NB4 (cell line): ENCODE results near the gene ZNF560.

Experiments used
- MYC ChIP-seq: IDR thresholded peaks from 2 replicates; pipeline ENCODE4 v1.6.1; 2011; ENCODE audit warnings: low read depth, low read length
- POLR2A ChIP-seq: IDR thresholded peaks from 2 replicates; pipeline ENCODE4 v1.6.1; 2011; ENCODE audit warnings: mild to moderate bottlenecking; ENCODE audit not compliant: insufficient read length; ENCODE audit errors: extremely low read depth
- TF ChIP-seq, protein P1 (sequence below): IDR thresholded peaks from one replicate; pipeline ENCODE4 v1.5.1; 2012; ENCODE audit warnings: low read depth, low read length

DNA sequence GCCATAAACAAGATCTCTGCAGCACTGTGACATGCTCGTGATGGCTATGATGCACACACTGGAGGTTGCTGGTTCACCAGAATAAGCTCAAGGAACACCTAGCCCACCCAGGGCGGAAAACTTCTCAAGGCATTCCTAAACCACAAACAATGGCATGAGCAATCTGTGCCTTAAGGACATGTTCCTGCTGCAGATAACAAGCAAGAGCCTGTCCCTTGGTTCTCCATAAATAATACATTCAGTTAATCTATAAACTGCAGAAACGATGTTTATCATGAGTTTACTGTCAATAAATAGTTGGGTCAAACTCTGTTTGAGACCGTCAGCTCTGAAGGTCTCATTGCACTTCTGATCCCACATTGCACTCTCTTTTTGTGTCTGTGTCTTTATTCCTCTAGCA lies 44.5 kb downstream of the ZNF560 start:
- TF ChIP-seq, protein P1, sequence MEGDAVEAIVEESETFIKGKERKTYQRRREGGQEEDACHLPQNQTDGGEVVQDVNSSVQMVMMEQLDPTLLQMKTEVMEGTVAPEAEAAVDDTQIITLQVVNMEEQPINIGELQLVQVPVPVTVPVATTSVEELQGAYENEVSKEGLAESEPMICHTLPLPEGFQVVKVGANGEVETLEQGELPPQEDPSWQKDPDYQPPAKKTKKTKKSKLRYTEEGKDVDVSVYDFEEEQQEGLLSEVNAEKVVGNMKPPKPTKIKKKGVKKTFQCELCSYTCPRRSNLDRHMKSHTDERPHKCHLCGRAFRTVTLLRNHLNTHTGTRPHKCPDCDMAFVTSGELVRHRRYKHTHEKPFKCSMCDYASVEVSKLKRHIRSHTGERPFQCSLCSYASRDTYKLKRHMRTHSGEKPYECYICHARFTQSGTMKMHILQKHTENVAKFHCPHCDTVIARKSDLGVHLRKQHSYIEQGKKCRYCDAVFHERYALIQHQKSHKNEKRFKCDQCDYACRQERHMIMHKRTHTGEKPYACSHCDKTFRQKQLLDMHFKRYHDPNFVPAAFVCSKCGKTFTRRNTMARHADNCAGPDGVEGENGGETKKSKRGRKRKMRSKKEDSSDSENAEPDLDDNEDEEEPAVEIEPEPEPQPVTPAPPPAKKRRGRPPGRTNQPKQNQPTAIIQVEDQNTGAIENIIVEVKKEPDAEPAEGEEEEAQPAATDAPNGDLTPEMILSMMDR, result no peak
- TF ChIP-seq POLR2A (no peak), MYC (no peak)
